Left lung (tissue), 10 donors: ENCODE data around the gene RBM19. TPM values are rescaled to one million over a fixed set of nuclear protein-coding genes. Genes with fewer than 3 reads are reported as not detected.

Experiments
- ATAC-seq: fragments of 200-7000 bp; cut with Tn5 transposase; one replicate; pipeline ENCODE4 v1.9.1; 2020; ENCODE audit warnings: moderate library complexity
- DNase-seq, 4 donors: peaks; one replicate each; pipeline ENCODE4 v3.0.0-alpha.2; 2013 to 2020
- H3K27ac ChIP-seq, 2 donors: fragments of 200-600 bp; sonication (generic) in 1 of 2; one replicate each; pipeline versions ENCODE4 v1.5.0 to v1.8.0; 2020 to 2021
- H3K27me3 ChIP-seq, 2 donors: fragments of 200-600 bp; sonication (generic) in 1 of 2; one replicate each; pipeline versions ENCODE4 v1.5.0 to v1.8.0; 2020 to 2021
- H3K36me3 ChIP-seq, 2 donors: fragments of 200-600 bp; sonication (generic) in 1 of 2; one replicate each; pipeline versions ENCODE4 v1.5.0 to v1.8.0; 2020 to 2021
- H3K4me1 ChIP-seq, 2 donors: fragments of 200-600 bp; one replicate each; pipeline ENCODE4 v1.8.0; 2021
- H3K4me3 ChIP-seq, 2 donors: fragments of 200-600 bp; sonication (generic) in 1 of 2; one replicate each; pipeline versions ENCODE4 v1.5.0 to v1.8.0; 2020 to 2021; ENCODE audit warnings: mild to moderate bottlenecking in 1 of 2
- H3K9me3 ChIP-seq, 2 donors: fragments of 200-600 bp; sonication (generic) in 1 of 2; one replicate each; pipeline versions ENCODE4 v1.5.0 to v1.8.0; 2020 to 2021
- CTCF ChIP-seq, 2 donors: fragments of 200-600 bp; sonication (generic) in 1 of 2; IDR thresholded peaks; one replicate each; pipeline versions ENCODE4 v1.5.0 to v1.8.0; 2021; ENCODE audit warnings: antibody characterized with exemption in 2 of 2
- intact Hi-C, 2 donors: fragments of 100-400 bp; cut with DNase I; formaldehyde crosslinking; loops; one replicate each; pipeline versions ENCODE4 v1.11.2 to v1.14.2; 2022
- polyA plus RNA-seq, 6 donors: library from polyadenylated mRNA; unstranded; fragments of 120-200 nt; gene quantifications; one replicate each; pipeline ENCODE4 v1.2.1, GENCODE V29; 2013; ENCODE audit not compliant: insufficient read length in 6 of 6
- total RNA-seq, 2 donors: library from RNA; stranded (reverse); fragmentation: NEBNext Ultra II Directional; extraction: Animal tissue kit (Norgen Biotek cat#: 25700); gene quantifications; one replicate each; pipeline ENCODE4 v1.2.1, GENCODE V29; 2021
- donor health status: DM: no; HTN: yes; CAD: no.
- donor health status: DM: no; HTN: no; CAD: no.

RBM19 gene
- total and polyA plus RNA-seq, 8 donors, result 21.5 to 33.4 (median 31.2) TPM

- Histone ChIP-seq H3K9me3 (no peaks in the 10 kb centered on the region), H3K4me3 (no peak overlapping the region), H3K27me3 (no peaks in the 10 kb centered on the region), H3K4me1 (no peaks in the 10 kb centered on the region), H3K36me3 (peaks cover 0 to 42% of the 10 kb centered on the region in 2 donors), H3K27ac (no peak overlapping the region)
- no peak for TF ChIP-seq CTCF (IDR thresholded peaks at IDR 0.05)
- ATAC-seq (no peak), DNase-seq (no peak)
- intact Hi-C loops, result no loop called here
Measured at GRCh38 chr12:113853491-113853890, 112.6 kb downstream of the RBM19 start.

- no peak for TF ChIP-seq CTCF (IDR thresholded peaks at IDR 0.05)
- Histone ChIP-seq H3K4me1 (no peaks in the 10 kb centered on the region), H3K27me3 (no peaks in the 10 kb centered on the region), H3K4me3 (no peak overlapping the region), H3K9me3 (no peaks in the 10 kb centered on the region), H3K27ac (no peak overlapping the region), H3K36me3 (peaks cover 0 to 36% of the 10 kb centered on the region in 2 donors)
- intact Hi-C loops, result no loop called here
- no peak for DNase-seq
- no peak for ATAC-seq
Measured at GRCh38 chr12:113852695-113853490, 113.2 kb downstream of the RBM19 start.

- Histone ChIP-seq H3K36me3 (peaks cover 0 to 30% of the 10 kb centered on the region in 2 donors), H3K4me3 (no peak overlapping the region), H3K9me3 (no peaks in the 10 kb centered on the region), H3K27ac (no peak overlapping the region), H3K27me3 (no peaks in the 10 kb centered on the region), H3K4me1 (no peaks in the 10 kb centered on the region)
- intact Hi-C loops, result no loop called here
- ATAC-seq (no peak), DNase-seq (peak in 1 of 4 donors; percentile 12)
- no peak for TF ChIP-seq CTCF (IDR thresholded peaks at IDR 0.05)
Measured at GRCh38 chr12:113852264-113852663, 113.9 kb downstream of the RBM19 start.

GRCh38 chr12:113850309-113851056, 115.6 kb downstream of the RBM19 start:
- ATAC-seq (no peak), DNase-seq (no peak)
- Histone ChIP-seq H3K27ac (no peak overlapping the region), H3K4me3 (no peak overlapping the region), H3K4me1 (no peaks in the 10 kb centered on the region), H3K36me3 (peaks cover 0 to 27% of the 10 kb centered on the region in 2 donors), H3K27me3 (no peaks in the 10 kb centered on the region), H3K9me3 (no peaks in the 10 kb centered on the region)
- no peak for TF ChIP-seq CTCF (IDR thresholded peaks at IDR 0.05)
- intact Hi-C loops, result no loop called here

- no peak overlapping the region for H3K27ac ChIP-seq
- no peak for TF ChIP-seq CTCF (IDR thresholded peaks at IDR 0.05)
- intact Hi-C loops, result no loop called here
- no peaks in the 10 kb centered on the region for H3K9me3 ChIP-seq
- H3K27me3 ChIP-seq, result no peaks in the 10 kb centered on the region
- no peak overlapping the region for H3K4me3 ChIP-seq
- DNase-seq, result no peak
- ATAC-seq, result no peak
- H3K4me1 ChIP-seq, result no peaks in the 10 kb centered on the region
- H3K36me3 ChIP-seq, result peaks cover 0 to 51% of the 10 kb centered on the region in 2 donors
Measured at GRCh38 chr12:113847856-113848255, 118.3 kb downstream of the RBM19 start.
